HEK293T (cell line): ENCODE data around the gene GATAD2A.

ENCODE experiments used
- CTCF ChIA-PET: fragments of 350-600 bp; formaldehyde crosslinking; extraction: SDS; loops from one replicate; lab custom pipeline; 2021; ENCODE audit warnings: antibody characterized with exemption, inconsistent platforms; lab: Yijun Ruan, JAX
- POLR2A ChIA-PET: fragments of 350-600 bp; formaldehyde crosslinking; extraction: SDS; loops from one replicate; lab custom pipeline; 2020; ENCODE audit warnings: antibody characterized with exemption, inconsistent platforms; lab: Yijun Ruan, JAX
- DNase-seq: peaks from one replicate; pipeline ENCODE4 v3.0.0; 2012; ENCODE audit warnings: mixed read lengths; ENCODE audit errors: extremely low spot score
- ARNT ChIP-seq: fragments of 450-650 bp; IDR thresholded peaks from 2 replicates; pipeline ENCODE4 v1.6.1; 2017; ENCODE audit warnings: mild to moderate bottlenecking
- BHLHE40 ChIP-seq: fragments of 450-650 bp; IDR thresholded peaks from 2 replicates; pipeline ENCODE4 v1.6.1; 2016; ENCODE audit warnings: mild to moderate bottlenecking, moderate library complexity, borderline replicate concordance
- CTBP1 ChIP-seq: fragments of 450-650 bp; IDR thresholded peaks from 2 replicates; pipeline ENCODE4 v1.6.1; 2016; ENCODE audit warnings: borderline replicate concordance
- ELF4 ChIP-seq: fragments of 450-650 bp; IDR thresholded peaks from 2 replicates; pipeline ENCODE4 v1.6.1; 2017; ENCODE audit warnings: antibody characterized with exemption
- FOXA1 ChIP-seq: fragments of 450-650 bp; IDR thresholded peaks from 2 replicates; pipeline ENCODE4 v1.6.1; 2016; ENCODE audit warnings: mild to moderate bottlenecking
- FOXK2 ChIP-seq: fragments of 450-650 bp; IDR thresholded peaks from 2 replicates; pipeline ENCODE4 v1.6.1; 2016; ENCODE audit warnings: mild to moderate bottlenecking
- FOXM1 ChIP-seq: fragments of 450-650 bp; IDR thresholded peaks from 2 replicates; pipeline ENCODE4 v1.6.1; 2017; ENCODE audit warnings: mild to moderate bottlenecking, borderline replicate concordance
- HDGF ChIP-seq: fragments of 450-650 bp; IDR thresholded peaks from 2 replicates; pipeline ENCODE4 v1.6.1; 2017; ENCODE audit warnings: antibody characterized with exemption, borderline replicate concordance
- L3MBTL2 ChIP-seq: fragments of 450-650 bp; conservative IDR thresholded peaks from 2 replicates; pipeline ENCODE4 v1.6.1; 2016; ENCODE audit warnings: mild to moderate bottlenecking
- LEF1 ChIP-seq: fragments of 450-650 bp; IDR thresholded peaks from 2 replicates; pipeline ENCODE4 v1.6.1; 2017; ENCODE audit warnings: mild to moderate bottlenecking, borderline replicate concordance
- NFRKB ChIP-seq: fragments of 450-650 bp; IDR thresholded peaks from 2 replicates; pipeline ENCODE4 v1.6.1; 2016; ENCODE audit warnings: mild to moderate bottlenecking, moderate library complexity
- SP1 ChIP-seq: fragments of 450-650 bp; IDR thresholded peaks from 2 replicates; pipeline ENCODE4 v1.6.1; 2017
- SUZ12 ChIP-seq: fragments of 450-650 bp; IDR thresholded peaks from 2 replicates; pipeline ENCODE4 v1.6.1; 2016; ENCODE audit warnings: mild to moderate bottlenecking
- TARDBP ChIP-seq: fragments of 450-650 bp; IDR thresholded peaks from 2 replicates; pipeline ENCODE4 v1.6.1; 2016
- ZNF384 ChIP-seq: fragments of 450-650 bp; IDR thresholded peaks from 2 replicates; pipeline ENCODE4 v1.6.1; 2016
- TF ChIP-seq, protein P1 (sequence below): fragments of 450-650 bp; IDR thresholded peaks from 2 replicates; pipeline ENCODE4 v1.6.1; 2016

The GATAD2A gene

GRCh38 chr19:19422156-19422555, 16.7 kb downstream of the GATAD2A start:
- POLR2A ChIA-PET = no interaction called here
- CTCF ChIA-PET = no interaction called here
- TF ChIP-seq SUZ12 (no peak), HDGF (no peak), LEF1 (no peak), ZNF384 (no peak), CTBP1 (no peak), FOXM1 (no peak)
- DNase-seq = no peak

DNA sequence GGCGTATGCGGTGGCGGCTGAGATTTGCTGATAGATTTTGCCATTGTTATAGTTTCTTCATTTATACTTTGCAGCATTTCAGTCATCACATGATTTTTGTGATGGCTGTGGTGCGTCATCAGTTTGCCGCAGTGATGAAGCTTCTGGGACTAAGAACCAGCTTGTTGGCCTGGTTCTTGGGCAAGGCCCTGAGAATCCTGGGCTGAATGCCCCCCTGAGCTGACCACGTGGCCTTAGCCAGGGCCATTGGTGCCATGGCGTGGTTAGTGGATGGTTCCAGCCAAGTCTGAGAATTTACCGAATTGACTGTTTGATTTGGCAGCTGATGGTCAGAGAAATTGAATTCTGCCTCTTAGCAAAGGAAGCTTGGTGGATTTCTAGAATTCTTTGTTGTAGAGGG, 17.8 kb downstream of the GATAD2A start:
- DNase-seq = no peak
- ChIA-PET CTCF (no interaction called here), POLR2A (no interaction called here)
- TF ChIP-seq FOXA1 (no peak), LEF1 (no peak), CTBP1 (no peak), FOXM1 (no peak), L3MBTL2 (no peak), ELF4 (no peak), ARNT (no peak), BHLHE40 (no peak), HDGF (no peak), ZNF384 (no peak), TARDBP (no peak), SUZ12 (no peak), FOXK2 (no peak), SP1 (no peak), NFRKB (no peak)
- TF ChIP-seq, protein P1, sequence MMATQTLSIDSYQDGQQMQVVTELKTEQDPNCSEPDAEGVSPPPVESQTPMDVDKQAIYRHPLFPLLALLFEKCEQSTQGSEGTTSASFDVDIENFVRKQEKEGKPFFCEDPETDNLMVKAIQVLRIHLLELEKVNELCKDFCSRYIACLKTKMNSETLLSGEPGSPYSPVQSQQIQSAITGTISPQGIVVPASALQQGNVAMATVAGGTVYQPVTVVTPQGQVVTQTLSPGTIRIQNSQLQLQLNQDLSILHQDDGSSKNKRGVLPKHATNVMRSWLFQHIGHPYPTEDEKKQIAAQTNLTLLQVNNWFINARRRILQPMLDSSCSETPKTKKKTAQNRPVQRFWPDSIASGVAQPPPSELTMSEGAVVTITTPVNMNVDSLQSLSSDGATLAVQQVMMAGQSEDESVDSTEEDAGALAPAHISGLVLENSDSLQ = no peak

GRCh38 chr19:19425170-19425875, 19.8 kb downstream of the GATAD2A start:
- ChIA-PET POLR2A (interaction anchor here (1.6 kb wide), 1 partner anchor 20 kb away, joined by 7 read pairs; the partner anchor contains the start of gene GATAD2A), CTCF (interaction anchor here (0.6 kb wide), 1 partner anchor 700 kb away, joined by 3 read pairs; no protein-coding TSS in a partner anchor)
- TF ChIP-seq SUZ12 (no peak), SP1 (no peak), TARDBP (no peak), L3MBTL2 (no peak), ARNT (no peak), LEF1 (no peak), NFRKB (no peak)
- TF ChIP-seq, protein P1 = no peak
- no peak for DNase-seq

- CTCF ChIA-PET = interaction anchor here (1.0 kb wide), 1 partner anchor 10 kb away, joined by 3 read pairs; no protein-coding TSS in a partner anchor
- DNase-seq = no peak
- POLR2A ChIA-PET = interaction anchor here (1.6 kb wide), 1 partner anchor 20 kb away, joined by 7 read pairs; the partner anchor contains the start of gene GATAD2A
- TF ChIP-seq SP1 = no peak
- TF ChIP-seq FOXK2 = no peak
Observed at GRCh38 chr19:19426216-19426615, 20.7 kb downstream of the GATAD2A start.

DNA sequence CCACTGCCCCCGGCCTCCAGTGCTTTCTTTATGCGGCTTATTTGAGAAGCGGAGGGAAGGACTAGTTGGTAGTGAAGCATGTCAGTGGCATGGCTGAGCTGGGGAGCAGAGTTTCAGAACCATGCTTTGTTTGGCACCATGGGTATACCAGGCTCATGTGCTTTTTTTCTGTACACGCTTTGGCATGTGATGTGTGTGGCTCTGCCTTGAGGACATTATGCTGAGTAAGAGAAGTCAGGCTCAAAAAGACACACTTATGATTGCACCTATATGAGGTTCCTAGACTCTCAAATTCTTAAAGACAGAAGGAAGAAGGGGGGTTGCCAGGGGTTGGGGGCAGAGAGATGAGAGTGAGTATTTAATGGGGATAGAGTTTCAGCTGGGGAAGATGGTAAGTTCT, 21.3 kb downstream of the GATAD2A start:
- no peak for DNase-seq
- ChIA-PET CTCF (interaction anchor here (1.0 kb wide), 1 partner anchor 11 kb away, joined by 3 read pairs; no protein-coding TSS in a partner anchor), POLR2A (interaction anchor here (1.6 kb wide), 1 partner anchor 21 kb away, joined by 7 read pairs; the partner anchor contains the start of gene GATAD2A)
- TF ChIP-seq ELF4 = no peak
- TF ChIP-seq BHLHE40 = no peak
- no peak for TF ChIP-seq CTBP1
- TF ChIP-seq ARNT = no peak
- no peak for TF ChIP-seq SP1
- TF ChIP-seq FOXM1 = no peak
- TF ChIP-seq HDGF = no peak
- no peak for TF ChIP-seq ZNF384
- TF ChIP-seq NFRKB = no peak
- TF ChIP-seq L3MBTL2 = no peak
- no peak for TF ChIP-seq FOXK2
- no peak for TF ChIP-seq TARDBP
- no peak for TF ChIP-seq LEF1
- TF ChIP-seq, protein P1 = no peak
- no peak for TF ChIP-seq SUZ12
- TF ChIP-seq FOXA1 = no peak

DNA sequence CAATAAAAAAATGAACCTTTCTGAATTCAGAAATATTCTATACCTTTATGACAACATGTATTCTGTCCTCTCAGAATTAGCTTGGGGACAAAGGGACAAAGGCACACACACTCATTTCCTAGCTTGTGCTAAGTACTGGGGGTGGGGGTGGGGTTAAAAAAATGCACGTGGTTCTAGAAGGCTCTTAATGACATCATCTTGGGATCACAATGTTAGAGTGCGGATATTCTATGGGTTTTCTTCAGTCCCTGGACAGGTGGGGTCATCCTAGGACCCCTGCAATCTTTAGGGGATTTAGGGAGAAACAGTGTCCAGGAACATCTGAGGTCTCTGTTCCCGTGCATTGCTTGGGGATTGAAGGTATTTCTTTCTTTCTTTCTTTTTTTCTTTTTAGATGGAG, 21.8 kb downstream of the GATAD2A start:
- no peak for DNase-seq
- POLR2A ChIA-PET = no interaction called here
- CTCF ChIA-PET = no interaction called here
- TF ChIP-seq FOXM1 (no peak), SP1 (no peak), TARDBP (no peak), BHLHE40 (no peak), ZNF384 (no peak), FOXK2 (no peak), ARNT (no peak), LEF1 (no peak), SUZ12 (no peak), CTBP1 (no peak), L3MBTL2 (no peak)
- TF ChIP-seq, protein P1 = no peak
